ENCODE measurements around the gene DNAI1.

Gene DNAI1

GRCh38 chr9:34553511-34554021 is 95.0 kb downstream of the DNAI1 start:
- Histone ChIP-seq H3K36me3 (ENCODE audit: low read length) (no peaks in the 10 kb centered on the region), H3K9ac (ENCODE audit: low read length) (no peak overlapping the region), H3K9me3 (ENCODE audit: insufficient read depth, low read length) (no peaks in the 10 kb centered on the region), H3K4me3 (ENCODE audit: insufficient read depth, low read length, poor library complexity, severe bottlenecking) (no peak overlapping the region), H3F3A (ENCODE audit: insufficient read depth) (no peaks in the 10 kb centered on the region), H3K4me2 (ENCODE audit: low read depth, low read length, poor library complexity, severe bottlenecking) (no peak overlapping the region), H3K9me2 (replicated peaks; ENCODE audit: insufficient read depth, low read length) (no peaks in the 10 kb centered on the region), H3K27me3 (ENCODE audit: low read length) (no peaks in the 10 kb centered on the region), H2AFZ (ENCODE audit: low read depth, low read length, severe bottlenecking) (no peak overlapping the region), H3K27ac (ENCODE audit: low read depth, low read length) (no peak overlapping the region), H4K20me1 (ENCODE audit: low read depth, low read length) (no peaks in the 10 kb centered on the region), H3K79me2 (ENCODE audit: insufficient read depth, low read length) (no peaks in the 10 kb centered on the region)
- TF ChIP-seq, protein P1, sequence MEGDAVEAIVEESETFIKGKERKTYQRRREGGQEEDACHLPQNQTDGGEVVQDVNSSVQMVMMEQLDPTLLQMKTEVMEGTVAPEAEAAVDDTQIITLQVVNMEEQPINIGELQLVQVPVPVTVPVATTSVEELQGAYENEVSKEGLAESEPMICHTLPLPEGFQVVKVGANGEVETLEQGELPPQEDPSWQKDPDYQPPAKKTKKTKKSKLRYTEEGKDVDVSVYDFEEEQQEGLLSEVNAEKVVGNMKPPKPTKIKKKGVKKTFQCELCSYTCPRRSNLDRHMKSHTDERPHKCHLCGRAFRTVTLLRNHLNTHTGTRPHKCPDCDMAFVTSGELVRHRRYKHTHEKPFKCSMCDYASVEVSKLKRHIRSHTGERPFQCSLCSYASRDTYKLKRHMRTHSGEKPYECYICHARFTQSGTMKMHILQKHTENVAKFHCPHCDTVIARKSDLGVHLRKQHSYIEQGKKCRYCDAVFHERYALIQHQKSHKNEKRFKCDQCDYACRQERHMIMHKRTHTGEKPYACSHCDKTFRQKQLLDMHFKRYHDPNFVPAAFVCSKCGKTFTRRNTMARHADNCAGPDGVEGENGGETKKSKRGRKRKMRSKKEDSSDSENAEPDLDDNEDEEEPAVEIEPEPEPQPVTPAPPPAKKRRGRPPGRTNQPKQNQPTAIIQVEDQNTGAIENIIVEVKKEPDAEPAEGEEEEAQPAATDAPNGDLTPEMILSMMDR (IDR thresholded peaks at IDR 0.05; ENCODE audit: insufficient read depth, low read length, poor library complexity, severe bottlenecking) = no peak
- no peak for TF ChIP-seq EZH2phosphoT487 (conservative IDR thresholded peaks at IDR 0.05; ENCODE audit: low read length)

DNA sequence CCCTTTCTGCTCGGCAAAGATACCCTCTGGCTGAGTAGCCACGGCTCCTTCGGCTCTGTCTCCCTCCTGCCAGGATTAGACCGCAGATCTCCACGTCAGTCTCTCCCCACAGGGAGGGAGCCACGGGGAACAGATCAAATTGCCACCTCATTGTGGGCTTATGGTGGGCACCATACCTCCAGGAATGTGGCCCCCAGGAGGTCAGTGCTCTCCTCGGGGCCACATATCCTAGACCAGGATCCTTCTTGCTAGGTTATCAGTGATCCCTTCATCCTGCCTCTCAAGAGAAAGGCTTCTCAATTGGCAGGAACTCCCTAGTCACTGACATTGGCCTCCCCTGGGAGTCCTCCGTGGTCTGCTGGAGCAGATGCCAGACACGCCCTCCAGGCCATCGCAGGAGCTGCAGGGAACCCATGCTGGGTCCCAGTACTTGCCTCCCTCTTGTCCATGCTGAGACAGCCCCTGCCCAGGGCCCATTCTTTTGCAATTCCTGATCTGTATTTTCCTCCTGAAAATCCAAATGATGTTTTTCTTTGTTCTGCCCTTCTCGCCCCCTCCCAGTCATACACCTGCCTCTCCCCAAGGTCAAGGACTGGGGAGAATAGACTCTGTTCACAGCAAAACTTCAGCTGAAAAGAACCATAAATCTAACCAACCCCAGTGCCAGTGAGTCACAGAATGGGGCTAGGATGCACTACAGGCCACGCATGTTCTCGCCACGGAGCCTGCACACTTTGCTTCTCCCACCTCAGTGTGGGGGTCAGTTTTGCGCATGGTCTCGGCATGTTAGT is 95.8 kb downstream of the DNAI1 start:
- Histone ChIP-seq H3K79me2 (ENCODE audit: insufficient read depth, low read length) (no peaks in the 10 kb centered on the region), H3F3A (ENCODE audit: insufficient read depth) (no peaks in the 10 kb centered on the region), H3K4me2 (ENCODE audit: low read depth, low read length, poor library complexity, severe bottlenecking) (no peak overlapping the region), H3K9ac (ENCODE audit: low read length) (no peak overlapping the region), H3K9me2 (replicated peaks; ENCODE audit: insufficient read depth, low read length) (no peaks in the 10 kb centered on the region), H3K36me3 (ENCODE audit: low read length) (no peaks in the 10 kb centered on the region), H3K27me3 (ENCODE audit: low read length) (no peaks in the 10 kb centered on the region), H2AFZ (ENCODE audit: low read depth, low read length, severe bottlenecking) (no peak overlapping the region), H3K9me3 (ENCODE audit: insufficient read depth, low read length) (no peaks in the 10 kb centered on the region), H4K20me1 (ENCODE audit: low read depth, low read length) (no peaks in the 10 kb centered on the region), H3K27ac (ENCODE audit: low read depth, low read length) (no peak overlapping the region), H3K4me3 (ENCODE audit: insufficient read depth, low read length, poor library complexity, severe bottlenecking) (no peak overlapping the region)
- no peak for TF ChIP-seq EZH2phosphoT487 (conservative IDR thresholded peaks at IDR 0.05; ENCODE audit: low read length)
- TF ChIP-seq, protein P1 (IDR thresholded peaks at IDR 0.05; ENCODE audit: insufficient read depth, low read length, poor library complexity, severe bottlenecking) = no peak

GRCh38 chr9:34555002-34555348 is 96.4 kb downstream of the DNAI1 start:
- Histone ChIP-seq H3K4me2 (ENCODE audit: low read depth, low read length, poor library complexity, severe bottlenecking) (no peak overlapping the region), H3K9ac (ENCODE audit: low read length) (no peak overlapping the region), H3K27me3 (ENCODE audit: low read length) (no peaks in the 10 kb centered on the region), H3K9me2 (replicated peaks; ENCODE audit: insufficient read depth, low read length) (no peaks in the 10 kb centered on the region), H3K4me3 (ENCODE audit: insufficient read depth, low read length, poor library complexity, severe bottlenecking) (no peak overlapping the region), H4K20me1 (ENCODE audit: low read depth, low read length) (no peaks in the 10 kb centered on the region), H3K9me3 (ENCODE audit: insufficient read depth, low read length) (no peaks in the 10 kb centered on the region), H3K27ac (ENCODE audit: low read depth, low read length) (no peak overlapping the region), H2AFZ (ENCODE audit: low read depth, low read length, severe bottlenecking) (no peak overlapping the region), H3K79me2 (ENCODE audit: insufficient read depth, low read length) (no peaks in the 10 kb centered on the region), H3F3A (ENCODE audit: insufficient read depth) (no peaks in the 10 kb centered on the region), H3K36me3 (ENCODE audit: low read length) (no peaks in the 10 kb centered on the region)
- TF ChIP-seq, protein P1 (IDR thresholded peaks at IDR 0.05; ENCODE audit: insufficient read depth, low read length, poor library complexity, severe bottlenecking) = no peak
- no peak for TF ChIP-seq EZH2phosphoT487 (conservative IDR thresholded peaks at IDR 0.05; ENCODE audit: low read length)

Measured in SU-DHL-6 (cell line).